ENCODE measurements around the gene CARD14. TPM values are rescaled to one million over a fixed set of nuclear protein-coding genes. Genes with fewer than 3 reads are reported as not detected.

Gene CARD14
- total and polyA plus RNA-seq, 3 experiments from 2014 or later: not detected

DNA sequence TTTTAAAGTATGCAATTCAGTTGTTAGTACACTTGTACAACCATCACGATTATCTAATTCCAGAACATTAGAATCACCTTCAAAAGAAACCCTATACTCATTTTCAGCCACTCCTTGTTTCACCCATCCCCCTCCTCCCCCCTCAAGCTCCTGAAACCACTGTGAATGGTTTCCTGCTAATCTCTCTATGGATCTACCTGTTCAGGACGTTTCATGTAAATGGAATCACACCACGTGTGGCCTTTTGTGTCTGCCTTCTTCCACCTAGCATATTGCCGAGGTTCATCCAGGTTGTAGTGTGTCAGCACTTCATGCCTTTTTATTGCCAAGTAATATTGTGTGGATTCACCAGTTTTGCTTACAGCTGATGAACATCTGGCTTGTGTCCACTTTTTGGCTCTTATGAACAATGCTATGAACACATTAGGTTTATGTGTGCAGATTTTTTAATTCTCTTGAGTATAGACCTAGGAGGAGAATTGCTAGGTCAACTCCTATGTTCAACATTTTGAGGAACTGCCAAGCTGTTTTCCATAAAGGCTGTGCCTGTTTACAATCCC, 40.7 kb upstream of the CARD14 start:
- Histone ChIP-seq H3K36me3 (ENCODE audit: insufficient read depth, low read length) (no peaks in the 10 kb centered on the region), H3K27me3 (ENCODE audit: insufficient read depth, low read length, poor library complexity, severe bottlenecking) (peaks cover 5% of the 10 kb centered on the region), H3K4me3 (ENCODE audit: low read length) (no peak overlapping the region), H3K27ac (ENCODE audit: low read depth, low read length) (no peak overlapping the region), H3K9me3 (ENCODE audit: low read length) (no peaks in the 10 kb centered on the region), H3K4me1 (ENCODE audit: insufficient read depth, low read length) (no peaks in the 10 kb centered on the region)
- Mint-ChIP-seq H3K4me1 (no peaks in the 10 kb centered on the region), H3K4me3 (no peak overlapping the region), H3K27ac (no peak overlapping the region), H3K27me3 (peaks cover 3 to 10% of the 10 kb centered on the region in 2 donors), H3K9me3 (no peaks in the 10 kb centered on the region), H3K36me3 (peaks cover 0 to 15% (median 6%) of the 10 kb centered on the region in 3 donors)
- ChIA-PET CTCF (no interaction called here), POLR2A (no interaction called here)
- no peak for DNase-seq

DNA sequence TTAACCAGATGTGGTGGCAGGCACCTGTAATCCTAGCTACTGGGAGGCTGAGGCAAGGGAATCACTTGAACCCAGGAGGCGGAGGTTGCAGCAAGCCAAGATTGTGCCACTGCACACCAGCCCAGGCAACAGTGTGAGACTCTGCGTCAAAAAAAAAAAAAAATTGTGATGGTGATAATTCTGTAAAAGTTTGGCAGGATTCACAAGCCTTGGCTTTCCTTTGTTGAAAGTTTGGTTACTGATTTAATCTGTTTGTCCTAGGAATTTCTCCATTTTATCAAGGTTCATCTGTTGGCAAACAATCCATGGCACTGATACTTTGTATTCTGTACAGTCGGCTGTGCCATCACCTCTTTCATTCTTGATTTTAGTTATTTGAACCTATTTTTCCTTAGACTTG, 38.8 kb upstream of the CARD14 start:
- no peaks in the 10 kb centered on the region for H3K9me3 ChIP-seq (ENCODE audit: low read length)
- DNase-seq: no peak
- peaks cover 5% of the 10 kb centered on the region for H3K27me3 ChIP-seq (ENCODE audit: insufficient read depth, low read length, poor library complexity, severe bottlenecking)
- peak overlapping the region in 1 of 8 donors; percentile 75 for H3K27ac Mint-ChIP-seq
- peaks cover 2 to 8% of the 10 kb centered on the region in 2 donors for H3K27me3 Mint-ChIP-seq
- ChIA-PET POLR2A (no interaction called here), CTCF (no interaction called here)
- H3K27ac ChIP-seq (ENCODE audit: low read depth, low read length): no peak overlapping the region
- no peaks in the 10 kb centered on the region for H3K4me1 ChIP-seq (ENCODE audit: insufficient read depth, low read length)
- no peaks in the 10 kb centered on the region for H3K36me3 ChIP-seq (ENCODE audit: insufficient read depth, low read length)
- H3K4me1 Mint-ChIP-seq: no peaks in the 10 kb centered on the region
- peaks cover 0 to 33% (median 10%) of the 10 kb centered on the region in 3 donors for H3K36me3 Mint-ChIP-seq
- no peak overlapping the region for H3K4me3 ChIP-seq (ENCODE audit: low read length)
- no peaks in the 10 kb centered on the region for H3K9me3 Mint-ChIP-seq
- no peak overlapping the region for H3K4me3 Mint-ChIP-seq

DNA sequence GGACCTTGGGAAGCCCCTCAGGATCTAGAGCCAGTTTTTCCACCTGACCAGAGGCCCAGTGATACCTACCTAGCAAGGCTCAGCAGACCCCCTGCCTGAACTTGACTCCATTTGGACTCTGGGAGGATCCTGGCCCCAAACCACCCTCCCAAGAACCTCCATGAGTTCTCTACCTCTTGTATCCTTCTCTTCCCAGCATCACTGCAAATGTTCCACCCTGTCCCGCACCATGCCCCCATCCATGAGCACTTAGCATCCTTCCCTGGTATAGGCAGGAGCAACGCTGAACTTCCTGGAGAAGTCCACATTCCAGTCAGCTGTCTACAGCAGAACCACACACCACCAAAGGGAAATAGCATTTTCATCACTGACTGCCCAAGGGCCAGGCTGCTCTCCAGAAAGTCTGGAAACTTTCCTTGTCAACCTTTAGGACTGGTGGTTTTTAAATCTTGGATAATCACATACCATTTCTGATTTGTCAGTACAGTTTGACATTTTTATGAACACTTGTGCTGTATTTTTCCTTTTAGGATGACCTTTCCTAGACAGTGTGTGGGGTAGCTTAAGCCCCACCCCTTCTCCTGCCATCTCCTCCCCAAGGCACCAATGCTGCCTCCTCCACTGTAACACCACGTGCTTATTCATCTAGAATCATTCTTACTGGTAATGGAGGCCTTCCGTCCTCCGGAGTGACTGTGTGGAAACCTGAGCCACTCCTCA, 36.8 kb upstream of the CARD14 start:
- Histone ChIP-seq H3K4me1 (ENCODE audit: insufficient read depth, low read length) (no peaks in the 10 kb centered on the region), H3K36me3 (ENCODE audit: insufficient read depth, low read length) (peaks cover 13% of the 10 kb centered on the region), H3K4me3 (ENCODE audit: low read length) (no peak overlapping the region), H3K9me3 (ENCODE audit: low read length) (no peaks in the 10 kb centered on the region), H3K27ac (ENCODE audit: low read depth, low read length) (no peak overlapping the region), H3K27me3 (ENCODE audit: insufficient read depth, low read length, poor library complexity, severe bottlenecking) (no peaks in the 10 kb centered on the region)
- ChIA-PET CTCF (no interaction called here), POLR2A (no interaction called here)
- no peak for DNase-seq
- H3K4me3 Mint-ChIP-seq: no peak overlapping the region
- peaks cover 5 to 53% (median 18%) of the 10 kb centered on the region in 3 donors for H3K36me3 Mint-ChIP-seq
- no peaks in the 10 kb centered on the region for H3K9me3 Mint-ChIP-seq
- H3K27me3 Mint-ChIP-seq: peaks cover 0 to 2% of the 10 kb centered on the region in 2 donors
- peak overlapping the region in 6 of 8 donors; percentile 3 to 80 (median 46) for H3K27ac Mint-ChIP-seq
- H3K4me1 Mint-ChIP-seq: no peaks in the 10 kb centered on the region

DNA sequence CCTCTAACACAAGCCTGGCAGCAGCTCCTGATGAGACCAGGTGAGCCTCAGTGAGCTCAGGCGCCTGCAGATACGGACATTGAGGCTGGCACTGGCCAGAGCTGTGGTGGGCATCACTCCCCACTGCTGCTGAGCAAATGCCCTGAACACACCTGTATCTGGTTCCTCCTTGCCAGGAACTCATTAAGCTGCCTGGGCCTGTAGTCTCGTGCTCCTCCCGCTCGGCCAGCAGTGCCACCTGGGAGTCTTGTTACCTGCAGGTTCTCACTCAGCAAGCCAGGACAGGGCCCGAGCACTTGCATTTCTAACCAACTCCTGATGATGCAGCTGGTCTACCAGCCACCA, 36.2 kb upstream of the CARD14 start:
- Mint-ChIP-seq H3K27ac (peak overlapping the region in 3 of 8 donors; percentile 3 to 80 (median 25)), H3K27me3 (no peaks in the 10 kb centered on the region), H3K9me3 (no peaks in the 10 kb centered on the region), H3K4me3 (no peak overlapping the region), H3K36me3 (peaks cover 7 to 59% (median 20%) of the 10 kb centered on the region in 3 donors), H3K4me1 (no peaks in the 10 kb centered on the region)
- H3K27me3 ChIP-seq (ENCODE audit: insufficient read depth, low read length, poor library complexity, severe bottlenecking): no peaks in the 10 kb centered on the region
- no peak overlapping the region for H3K4me3 ChIP-seq (ENCODE audit: low read length)
- DNase-seq: no peak
- H3K4me1 ChIP-seq (ENCODE audit: insufficient read depth, low read length): no peaks in the 10 kb centered on the region
- no peaks in the 10 kb centered on the region for H3K9me3 ChIP-seq (ENCODE audit: low read length)
- H3K27ac ChIP-seq (ENCODE audit: low read depth, low read length): no peak overlapping the region
- POLR2A ChIA-PET: no interaction called here
- CTCF ChIA-PET: no interaction called here
- H3K36me3 ChIP-seq (ENCODE audit: insufficient read depth, low read length): peaks cover 18% of the 10 kb centered on the region

DNA sequence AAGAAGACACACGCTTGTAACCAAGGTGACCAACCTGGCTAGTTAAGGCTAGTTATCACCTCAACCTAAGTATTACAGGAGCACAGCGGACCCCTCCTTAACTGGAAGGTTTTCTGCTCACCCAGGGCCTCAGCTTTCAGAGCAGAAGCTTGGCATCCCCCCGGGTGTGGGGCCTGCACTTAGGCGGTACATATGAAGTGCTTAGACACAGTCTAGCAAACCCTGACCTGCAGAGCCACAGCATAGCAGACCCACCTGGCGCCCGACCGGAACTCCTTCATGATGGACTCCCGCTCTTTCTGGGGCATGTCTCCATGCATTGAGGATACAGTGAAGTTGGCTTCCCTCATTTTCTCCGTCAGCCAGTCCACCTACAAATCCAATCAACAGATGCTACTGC, 32.7 kb upstream of the CARD14 start:
- Histone ChIP-seq H3K36me3 (ENCODE audit: insufficient read depth, low read length) (peaks cover 45% of the 10 kb centered on the region), H3K9me3 (ENCODE audit: low read length) (no peaks in the 10 kb centered on the region), H3K4me3 (ENCODE audit: low read length) (no peak overlapping the region), H3K4me1 (ENCODE audit: insufficient read depth, low read length) (no peaks in the 10 kb centered on the region), H3K27ac (ENCODE audit: low read depth, low read length) (no peak overlapping the region), H3K27me3 (ENCODE audit: insufficient read depth, low read length, poor library complexity, severe bottlenecking) (no peaks in the 10 kb centered on the region)
- Mint-ChIP-seq H3K36me3 (peaks cover 15 to 92% (median 35%) of the 10 kb centered on the region in 3 donors), H3K9me3 (no peaks in the 10 kb centered on the region), H3K27ac (peak overlapping the region in 1 of 8 donors; percentile 7), H3K4me3 (no peak overlapping the region), H3K27me3 (no peaks in the 10 kb centered on the region), H3K4me1 (peaks cover 0 to 3% (median 0%) of the 10 kb centered on the region in 3 donors)
- ChIA-PET CTCF (no interaction called here), POLR2A (no interaction called here)
- DNase-seq: no peak

DNA sequence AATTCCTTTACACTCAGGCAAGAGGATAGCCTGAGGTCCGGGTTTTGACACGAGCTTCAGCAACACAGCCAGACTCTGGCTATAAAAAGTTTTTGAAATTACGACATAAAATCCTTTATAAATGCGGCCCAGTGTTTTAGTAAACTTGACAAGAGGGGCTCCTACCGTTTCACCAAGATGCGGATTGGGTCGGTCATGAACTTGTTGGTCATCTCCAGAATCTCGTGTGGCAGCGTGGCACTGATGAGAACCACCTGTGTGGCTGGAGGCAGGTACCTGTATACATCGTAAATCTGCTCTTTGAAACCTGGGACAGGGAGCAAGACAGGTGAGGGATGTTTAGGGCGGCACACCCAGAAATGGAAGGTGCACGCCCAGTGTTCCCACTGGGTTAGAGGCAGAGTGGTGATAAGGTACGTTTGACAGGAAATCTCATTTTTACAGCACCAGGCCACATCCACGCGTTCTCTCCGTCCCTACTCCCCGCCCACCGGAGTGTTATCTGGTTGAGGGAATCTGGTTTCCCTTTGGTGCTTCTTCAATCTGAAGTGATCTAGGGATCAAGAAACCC, 30.9 kb upstream of the CARD14 start:
- Mint-ChIP-seq H3K9me3 (no peaks in the 10 kb centered on the region), H3K27me3 (no peaks in the 10 kb centered on the region), H3K36me3 (peaks cover 15 to 94% (median 29%) of the 10 kb centered on the region in 3 donors), H3K4me3 (no peak overlapping the region), H3K4me1 (peaks cover 0 to 6% (median under 1%) of the 10 kb centered on the region in 3 donors), H3K27ac (peak overlapping the region in 2 of 8 donors; percentile 31 to 56)
- no peak for DNase-seq
- Histone ChIP-seq H3K4me1 (ENCODE audit: insufficient read depth, low read length) (no peaks in the 10 kb centered on the region), H3K36me3 (ENCODE audit: insufficient read depth, low read length) (peaks cover 58% of the 10 kb centered on the region), H3K27ac (ENCODE audit: low read depth, low read length) (no peak overlapping the region), H3K27me3 (ENCODE audit: insufficient read depth, low read length, poor library complexity, severe bottlenecking) (no peaks in the 10 kb centered on the region), H3K4me3 (ENCODE audit: low read length) (no peak overlapping the region), H3K9me3 (ENCODE audit: low read length) (no peaks in the 10 kb centered on the region)
- POLR2A ChIA-PET: no interaction called here
- CTCF ChIA-PET: no interaction called here

DNA sequence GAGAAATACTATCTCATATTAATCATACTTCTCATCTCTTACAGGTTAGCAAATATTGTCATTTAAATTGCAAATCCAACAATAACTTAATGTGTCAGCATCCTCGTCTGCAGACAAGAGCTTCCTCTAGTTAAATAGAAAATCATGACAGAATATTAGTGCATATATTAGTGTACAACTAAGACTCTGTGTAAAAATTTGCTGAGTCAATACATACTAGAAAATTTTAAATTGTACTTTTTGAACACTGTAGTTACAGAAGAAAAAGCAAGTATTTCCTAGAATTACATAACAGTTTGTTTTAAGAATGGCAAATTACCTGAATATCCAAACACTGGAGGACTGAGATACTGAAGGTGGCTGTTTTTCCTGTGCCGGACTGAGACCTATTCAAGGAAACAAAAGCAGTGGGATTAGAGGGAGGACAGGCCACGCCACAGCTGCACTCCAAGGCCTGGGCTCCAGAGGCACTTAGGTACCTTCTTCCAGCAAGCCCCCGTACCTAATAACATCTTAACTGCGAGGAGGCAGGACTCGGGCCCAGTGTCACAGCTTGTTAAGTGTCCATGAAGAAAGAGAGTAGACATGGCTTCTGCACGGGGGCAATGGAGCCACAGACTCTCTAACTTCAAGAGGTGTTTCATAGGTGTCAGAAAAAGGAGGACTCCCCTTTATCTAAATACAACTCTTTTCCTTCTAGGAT, 28.2 kb upstream of the CARD14 start:
- Histone ChIP-seq H3K9me3 (ENCODE audit: low read length) (no peaks in the 10 kb centered on the region), H3K36me3 (ENCODE audit: insufficient read depth, low read length) (peaks cover 58% of the 10 kb centered on the region), H3K27ac (ENCODE audit: low read depth, low read length) (no peak overlapping the region), H3K4me1 (ENCODE audit: insufficient read depth, low read length) (peaks cover 20% of the 10 kb centered on the region), H3K4me3 (ENCODE audit: low read length) (no peak overlapping the region), H3K27me3 (ENCODE audit: insufficient read depth, low read length, poor library complexity, severe bottlenecking) (no peaks in the 10 kb centered on the region)
- H3K9me3 Mint-ChIP-seq: no peaks in the 10 kb centered on the region
- no peaks in the 10 kb centered on the region for H3K27me3 Mint-ChIP-seq
- ChIA-PET POLR2A (no interaction called here), CTCF (interaction anchor here (1.7 kb wide), 1 partner anchor 40 kb away, joined by 4 read pairs; the partner anchor contains the start of gene GAA)
- DNase-seq: no peak
- H3K27ac Mint-ChIP-seq: peak overlapping the region in 1 of 8 donors; percentile 38
- peaks cover 21 to 30% (median 25%) of the 10 kb centered on the region in 3 donors for H3K4me1 Mint-ChIP-seq
- peaks cover 15 to 84% (median 25%) of the 10 kb centered on the region in 3 donors for H3K36me3 Mint-ChIP-seq
- peak overlapping the region in 1 of 7 donors; percentile 34 for H3K4me3 Mint-ChIP-seq

DNA sequence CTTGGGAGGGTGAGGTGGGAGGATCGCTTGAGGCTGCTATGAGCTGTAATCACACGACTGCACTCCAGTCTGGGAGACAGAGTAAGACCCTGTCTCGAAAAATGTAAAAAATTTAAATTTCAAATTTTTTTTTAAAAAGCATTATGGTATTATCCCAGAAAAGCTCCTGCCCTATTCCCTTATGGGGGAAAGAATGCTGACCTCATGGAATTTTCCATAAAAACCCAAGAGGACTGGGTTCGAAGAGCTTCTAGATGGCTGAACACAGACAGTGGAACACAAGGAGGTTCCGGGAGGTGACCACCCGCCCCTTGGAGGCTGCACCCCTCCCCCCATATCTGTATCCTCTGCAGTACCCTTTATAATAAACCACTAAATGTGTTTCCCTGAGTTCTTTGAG, 26.9 kb upstream of the CARD14 start:
- Histone ChIP-seq H3K4me3 (ENCODE audit: low read length) (no peak overlapping the region), H3K9me3 (ENCODE audit: low read length) (no peaks in the 10 kb centered on the region), H3K27me3 (ENCODE audit: insufficient read depth, low read length, poor library complexity, severe bottlenecking) (no peaks in the 10 kb centered on the region), H3K36me3 (ENCODE audit: insufficient read depth, low read length) (peaks cover 47% of the 10 kb centered on the region), H3K4me1 (ENCODE audit: insufficient read depth, low read length) (peaks cover 23% of the 10 kb centered on the region), H3K27ac (ENCODE audit: low read depth, low read length) (no peak overlapping the region)
- DNase-seq: no peak
- H3K4me3 Mint-ChIP-seq: peak overlapping the region in 1 of 7 donors; percentile 44
- peaks cover 26 to 41% (median 33%) of the 10 kb centered on the region in 3 donors for H3K4me1 Mint-ChIP-seq
- peaks cover 11 to 76% (median 19%) of the 10 kb centered on the region in 3 donors for H3K36me3 Mint-ChIP-seq
- POLR2A ChIA-PET: no interaction called here
- H3K27me3 Mint-ChIP-seq: peaks cover 0 to 2% of the 10 kb centered on the region in 2 donors
- no peak overlapping the region for H3K27ac Mint-ChIP-seq
- H3K9me3 Mint-ChIP-seq: no peaks in the 10 kb centered on the region
- CTCF ChIA-PET: interaction anchor here (2.1 kb wide), 1 partner anchor 42 kb away, joined by 7 read pairs; the partner anchor contains the start of gene GAA
